Measurements from ENCODE around the gene UMAD1.

Gene UMAD1

DNA sequence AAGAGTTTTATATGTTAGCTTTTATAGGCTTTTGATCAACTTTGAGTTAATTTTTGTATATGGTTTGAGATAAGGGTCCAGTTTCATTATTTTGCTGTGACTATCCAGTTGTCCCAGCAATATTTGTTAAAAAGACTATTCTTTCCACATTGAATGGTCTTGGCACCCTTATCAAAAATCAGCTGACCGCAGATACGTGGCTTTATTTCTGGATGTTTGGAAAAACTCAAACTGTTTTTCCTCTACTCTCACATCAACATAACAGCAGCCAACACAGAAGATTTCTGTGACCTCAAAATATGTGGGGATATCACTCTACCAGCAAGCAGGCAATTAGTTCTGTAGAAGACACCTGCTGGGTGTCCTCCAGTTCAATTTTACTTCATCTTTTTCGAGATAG is 211.4 kb downstream of the UMAD1 start:
- TF ChIP-seq, protein P1, sequence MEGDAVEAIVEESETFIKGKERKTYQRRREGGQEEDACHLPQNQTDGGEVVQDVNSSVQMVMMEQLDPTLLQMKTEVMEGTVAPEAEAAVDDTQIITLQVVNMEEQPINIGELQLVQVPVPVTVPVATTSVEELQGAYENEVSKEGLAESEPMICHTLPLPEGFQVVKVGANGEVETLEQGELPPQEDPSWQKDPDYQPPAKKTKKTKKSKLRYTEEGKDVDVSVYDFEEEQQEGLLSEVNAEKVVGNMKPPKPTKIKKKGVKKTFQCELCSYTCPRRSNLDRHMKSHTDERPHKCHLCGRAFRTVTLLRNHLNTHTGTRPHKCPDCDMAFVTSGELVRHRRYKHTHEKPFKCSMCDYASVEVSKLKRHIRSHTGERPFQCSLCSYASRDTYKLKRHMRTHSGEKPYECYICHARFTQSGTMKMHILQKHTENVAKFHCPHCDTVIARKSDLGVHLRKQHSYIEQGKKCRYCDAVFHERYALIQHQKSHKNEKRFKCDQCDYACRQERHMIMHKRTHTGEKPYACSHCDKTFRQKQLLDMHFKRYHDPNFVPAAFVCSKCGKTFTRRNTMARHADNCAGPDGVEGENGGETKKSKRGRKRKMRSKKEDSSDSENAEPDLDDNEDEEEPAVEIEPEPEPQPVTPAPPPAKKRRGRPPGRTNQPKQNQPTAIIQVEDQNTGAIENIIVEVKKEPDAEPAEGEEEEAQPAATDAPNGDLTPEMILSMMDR (conservative IDR thresholded peaks at IDR 0.05; ENCODE audit: low read length), result no peak
- TF ChIP-seq EZH2phosphoT487 (IDR thresholded peaks at IDR 0.05; ENCODE audit: borderline replicate concordance), result no peak
- Histone ChIP-seq H3K27me3 (ENCODE audit: insufficient read depth, low read length, poor library complexity, severe bottlenecking) (no peaks in the 10 kb centered on the region), H2AFZ (ENCODE audit: low read length) (no peak overlapping the region), H3K79me2 (ENCODE audit: insufficient read depth, low read length) (no peaks in the 10 kb centered on the region), H3K9ac (ENCODE audit: low read depth, low read length, poor library complexity, severe bottlenecking) (no peak overlapping the region), H3K9me2 (replicated peaks; ENCODE audit: low read depth, low read length) (no peaks in the 10 kb centered on the region), H3K9me3 (ENCODE audit: insufficient read depth, low read depth, low read length) (peaks cover 25% of the 10 kb centered on the region; the same call in 1 of the 2 replicates), H3K36me3 (ENCODE audit: insufficient read depth, low read length) (0 out of 2 replicates have a peak, but pooled peaks cover 3% of the 10 kb centered on the region), H3K4me1 (ENCODE audit: insufficient read depth, low read length, poor library complexity, severe bottlenecking) (peaks cover 28% of the 10 kb centered on the region), H4K20me1 (ENCODE audit: insufficient read depth, low read length, poor library complexity, severe bottlenecking) (no peaks in the 10 kb centered on the region), H3K4me2 (ENCODE audit: low read depth, low read length, poor library complexity, severe bottlenecking) (no peak overlapping the region), H3F3A (ENCODE audit: low read depth) (no peaks in the 10 kb centered on the region), H3K4me3 (ENCODE audit: low read length, poor library complexity, severe bottlenecking) (no peak overlapping the region)

DNA sequence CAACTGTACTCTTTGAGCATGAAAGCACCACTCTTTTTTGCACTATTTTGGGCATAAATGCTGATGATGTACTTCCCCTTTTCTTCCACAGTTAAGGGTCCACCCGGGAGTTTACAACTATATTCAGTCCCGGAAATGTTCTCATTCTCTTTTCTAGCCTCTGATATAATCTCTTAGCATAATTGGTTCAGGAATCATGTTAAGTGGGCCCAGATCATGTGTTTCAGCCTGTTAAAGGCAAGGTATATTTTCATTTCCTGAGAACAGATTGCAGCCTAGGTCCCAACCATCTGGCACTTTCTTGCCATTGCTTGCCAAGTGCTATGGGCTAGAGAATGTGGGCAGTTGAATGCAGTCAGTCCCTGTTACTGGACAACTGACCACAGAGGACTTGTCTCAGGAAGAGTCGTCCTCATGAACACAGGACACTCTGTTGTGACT is 216.6 kb downstream of the UMAD1 start:
- H3K9ac ChIP-seq (ENCODE audit: low read depth, low read length, poor library complexity, severe bottlenecking), result no peak overlapping the region
- TF ChIP-seq, protein P1 (conservative IDR thresholded peaks at IDR 0.05; ENCODE audit: low read length), result no peak
- no peak for TF ChIP-seq EZH2phosphoT487 (IDR thresholded peaks at IDR 0.05; ENCODE audit: borderline replicate concordance)
- H4K20me1 ChIP-seq (ENCODE audit: insufficient read depth, low read length, poor library complexity, severe bottlenecking), result no peaks in the 10 kb centered on the region
- H3K36me3 ChIP-seq (ENCODE audit: insufficient read depth, low read length), result 0 out of 2 replicates have a peak, but pooled peaks cover 3% of the 10 kb centered on the region
- no peaks in the 10 kb centered on the region for H3K9me2 ChIP-seq (replicated peaks; ENCODE audit: low read depth, low read length)
- no peaks in the 10 kb centered on the region for H3K27me3 ChIP-seq (ENCODE audit: insufficient read depth, low read length, poor library complexity, severe bottlenecking)
- H2AFZ ChIP-seq (ENCODE audit: low read length), result no peak overlapping the region
- H3F3A ChIP-seq (ENCODE audit: low read depth), result no peaks in the 10 kb centered on the region
- H3K4me3 ChIP-seq (ENCODE audit: low read length, poor library complexity, severe bottlenecking), result no peak overlapping the region
- H3K9me3 ChIP-seq (ENCODE audit: insufficient read depth, low read depth, low read length), result peaks cover 19% of the 10 kb centered on the region; the same call in 1 of the 2 replicates
- H3K79me2 ChIP-seq (ENCODE audit: insufficient read depth, low read length), result no peaks in the 10 kb centered on the region
- no peak overlapping the region for H3K4me2 ChIP-seq (ENCODE audit: low read depth, low read length, poor library complexity, severe bottlenecking)
- H3K4me1 ChIP-seq (ENCODE audit: insufficient read depth, low read length, poor library complexity, severe bottlenecking), result peaks cover 6% of the 10 kb centered on the region

DNA sequence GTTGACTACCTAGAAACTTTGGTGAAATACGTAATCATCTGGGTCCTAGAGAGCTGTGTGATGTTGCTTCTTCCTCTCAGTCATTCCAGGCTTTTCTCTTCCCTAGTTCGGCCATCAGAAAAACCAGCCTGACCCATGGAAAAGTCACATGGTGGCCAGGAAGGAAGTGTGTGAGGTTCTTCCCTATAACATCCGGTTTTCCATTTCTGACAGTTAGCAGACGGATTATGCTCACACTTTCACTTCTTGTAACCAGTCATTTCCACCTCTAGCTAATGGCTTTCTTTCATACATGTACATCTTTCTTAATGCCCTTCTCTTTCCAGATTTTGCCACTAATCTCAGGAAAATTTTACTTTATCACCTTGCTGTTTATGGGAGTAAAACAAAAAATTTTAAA is 218.0 kb downstream of the UMAD1 start:
- H3K9me2 ChIP-seq (replicated peaks; ENCODE audit: low read depth, low read length), result no peaks in the 10 kb centered on the region
- H2AFZ ChIP-seq (ENCODE audit: low read length), result no peak overlapping the region
- H3K4me3 ChIP-seq (ENCODE audit: low read length, poor library complexity, severe bottlenecking), result no peak overlapping the region
- no peak overlapping the region for H3K9ac ChIP-seq (ENCODE audit: low read depth, low read length, poor library complexity, severe bottlenecking)
- H3K9me3 ChIP-seq (ENCODE audit: insufficient read depth, low read depth, low read length), result peaks cover 19% of the 10 kb centered on the region; the same call in 1 of the 2 replicates
- H3F3A ChIP-seq (ENCODE audit: low read depth), result no peaks in the 10 kb centered on the region
- H3K4me1 ChIP-seq (ENCODE audit: insufficient read depth, low read length, poor library complexity, severe bottlenecking), result peaks cover 4% of the 10 kb centered on the region
- H3K4me2 ChIP-seq (ENCODE audit: low read depth, low read length, poor library complexity, severe bottlenecking), result peak overlapping the region; percentile 32
- H4K20me1 ChIP-seq (ENCODE audit: insufficient read depth, low read length, poor library complexity, severe bottlenecking), result no peaks in the 10 kb centered on the region
- H3K79me2 ChIP-seq (ENCODE audit: insufficient read depth, low read length), result no peaks in the 10 kb centered on the region
- TF ChIP-seq, protein P1 (conservative IDR thresholded peaks at IDR 0.05; ENCODE audit: low read length), result no peak
- no peak for TF ChIP-seq EZH2phosphoT487 (IDR thresholded peaks at IDR 0.05; ENCODE audit: borderline replicate concordance)
- H3K27me3 ChIP-seq (ENCODE audit: insufficient read depth, low read length, poor library complexity, severe bottlenecking), result no peaks in the 10 kb centered on the region
- no peaks in the 10 kb centered on the region for H3K36me3 ChIP-seq (ENCODE audit: insufficient read depth, low read length)
